Neural progenitor cell (in vitro differentiated cells): Measurements from ENCODE around the gene CTSG. TPM values are rescaled to one million over a fixed set of nuclear protein-coding genes. Genes with fewer than 3 reads are reported as not detected.

Experiments
- DNase-seq: peaks from one replicate; pipeline ENCODE4 v3.0.0-alpha.2; 2016; ENCODE audit warnings: low spot score
- H2AFZ ChIP-seq: fragments of 200-600 bp; sonication (generic); replicated peaks from 2 replicates; pipeline ENCODE4 v1.6.1; 2016; ENCODE audit warnings: antibody characterized with exemption
- H3F3A ChIP-seq: fragments of 200-600 bp; sonication (generic); 2 replicates; pipeline ENCODE4 v1.6.1; 2016; ENCODE audit warnings: antibody characterized with exemption, low read depth
- H3K27ac ChIP-seq: fragments of 200-600 bp; sonication (generic); 2 replicates; pipeline ENCODE4 v1.5.1; 2016; ENCODE audit warnings: mild to moderate bottlenecking
- H3K27me3 ChIP-seq: fragments of 200-600 bp; sonication (generic); 2 replicates; pipeline ENCODE4 v1.6.1; 2016; ENCODE audit warnings: mild to moderate bottlenecking, moderate library complexity
- H3K36me3 ChIP-seq: fragments of 200-600 bp; sonication (generic); 2 replicates; pipeline ENCODE4 v1.5.1; 2016
- H3K4me1 ChIP-seq: fragments of 200-600 bp; sonication (generic); 2 replicates; pipeline ENCODE4 v1.6.1; 2016; ENCODE audit warnings: mixed run types
- H3K4me2 ChIP-seq: fragments of 200-600 bp; sonication (generic); 2 replicates; pipeline ENCODE4 v1.6.1; 2016
- H3K4me3 ChIP-seq: fragments of 200-600 bp; sonication (generic); 2 replicates; pipeline ENCODE4 v1.5.1; 2016
- H3K79me2 ChIP-seq: fragments of 200-600 bp; sonication (generic); 2 replicates; pipeline ENCODE4 v1.6.1; 2016; ENCODE audit warnings: low read depth
- H3K9ac ChIP-seq: fragments of 200-600 bp; sonication (generic); 2 replicates; pipeline ENCODE4 v1.6.1; 2016
- H3K9me3 ChIP-seq: fragments of 200-600 bp; sonication (generic); 2 replicates; pipeline ENCODE4 v1.5.1; 2016; ENCODE audit warnings: low read depth
- H4K20me1 ChIP-seq: fragments of 200-600 bp; sonication (generic); 2 replicates; pipeline ENCODE4 v1.6.1; 2016; ENCODE audit warnings: low read depth
- H3K27ac Mint-ChIP-seq: 3 replicates; pipeline ENCODE4 v1.8.0; 2021; ENCODE audit warnings: mixed read lengths
- H3K27me3 Mint-ChIP-seq: 2 replicates; pipeline ENCODE4 v1.8.0; 2022; ENCODE audit warnings: low read depth, mild to moderate bottlenecking, inconsistent platforms, moderate library complexity, mixed read lengths; ENCODE audit not compliant: insufficient read depth
- H3K36me3 Mint-ChIP-seq: 3 replicates; pipeline ENCODE4 v1.8.0; 2021; ENCODE audit warnings: mixed read lengths
- H3K4me1 Mint-ChIP-seq: 3 replicates; pipeline ENCODE4 v1.8.0; 2021; ENCODE audit warnings: mixed read lengths
- H3K4me3 Mint-ChIP-seq: 3 replicates; pipeline ENCODE4 v1.8.0; 2021; ENCODE audit warnings: mild to moderate bottlenecking, moderate library complexity, mixed read lengths
- H3K9me3 Mint-ChIP-seq: 3 replicates; pipeline ENCODE4 v1.8.0; 2020; ENCODE audit warnings: mixed read lengths
- EZH2 ChIP-seq: fragments of 200-600 bp; sonication (generic); IDR thresholded peaks from 2 replicates; pipeline ENCODE4 v1.6.1; 2017; ENCODE audit warnings: antibody characterized with exemption, mild to moderate bottlenecking, moderate library complexity
- EZH2phosphoT487 ChIP-seq: fragments of 200-600 bp; sonication (generic); IDR thresholded peaks from 2 replicates; pipeline ENCODE4 v1.6.1; 2017; ENCODE audit warnings: antibody characterized with exemption
- total RNA-seq: library from RNA; depleted of rRNA; stranded (reverse); fragments of >200 nt; gene quantifications from 2 replicates; pipeline ENCODE4 v1.2.3, GENCODE V29; 2015; ENCODE audit warnings: low replicate concordance
- TF ChIP-seq, protein P1 (sequence below): fragments of 200-600 bp; sonication (generic); IDR thresholded peaks from 2 replicates; pipeline ENCODE4 v1.5.1; 2017; ENCODE audit warnings: antibody characterized with exemption, mild to moderate bottlenecking

The CTSG gene
- total RNA-seq, 1 donor from 2014 or later = not detected

GRCh38 chr14:24578558-24578957 lies 2.5 kb upstream of the CTSG start:
- H3F3A ChIP-seq = no peaks in the 10 kb centered on the region
- Mint-ChIP-seq H3K36me3 (no peaks in the 10 kb centered on the region), H3K27me3 (no peaks in the 10 kb centered on the region), H3K4me3 (no peak overlapping the region), H3K9me3 (peaks cover 2% of the 10 kb centered on the region), H3K27ac (no peak overlapping the region), H3K4me1 (no peaks in the 10 kb centered on the region)
- no peak for DNase-seq
- H3K79me2 ChIP-seq = no peaks in the 10 kb centered on the region
- H3K36me3 ChIP-seq = no peaks in the 10 kb centered on the region
- H4K20me1 ChIP-seq = no peaks in the 10 kb centered on the region
- no peaks in the 10 kb centered on the region for H3K4me1 ChIP-seq
- TF ChIP-seq EZH2phosphoT487 = no peak
- TF ChIP-seq, protein P1, sequence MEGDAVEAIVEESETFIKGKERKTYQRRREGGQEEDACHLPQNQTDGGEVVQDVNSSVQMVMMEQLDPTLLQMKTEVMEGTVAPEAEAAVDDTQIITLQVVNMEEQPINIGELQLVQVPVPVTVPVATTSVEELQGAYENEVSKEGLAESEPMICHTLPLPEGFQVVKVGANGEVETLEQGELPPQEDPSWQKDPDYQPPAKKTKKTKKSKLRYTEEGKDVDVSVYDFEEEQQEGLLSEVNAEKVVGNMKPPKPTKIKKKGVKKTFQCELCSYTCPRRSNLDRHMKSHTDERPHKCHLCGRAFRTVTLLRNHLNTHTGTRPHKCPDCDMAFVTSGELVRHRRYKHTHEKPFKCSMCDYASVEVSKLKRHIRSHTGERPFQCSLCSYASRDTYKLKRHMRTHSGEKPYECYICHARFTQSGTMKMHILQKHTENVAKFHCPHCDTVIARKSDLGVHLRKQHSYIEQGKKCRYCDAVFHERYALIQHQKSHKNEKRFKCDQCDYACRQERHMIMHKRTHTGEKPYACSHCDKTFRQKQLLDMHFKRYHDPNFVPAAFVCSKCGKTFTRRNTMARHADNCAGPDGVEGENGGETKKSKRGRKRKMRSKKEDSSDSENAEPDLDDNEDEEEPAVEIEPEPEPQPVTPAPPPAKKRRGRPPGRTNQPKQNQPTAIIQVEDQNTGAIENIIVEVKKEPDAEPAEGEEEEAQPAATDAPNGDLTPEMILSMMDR = no peak
- H3K27me3 ChIP-seq = no peaks in the 10 kb centered on the region
- H3K9ac ChIP-seq = no peak overlapping the region
- no peak overlapping the region for H3K27ac ChIP-seq
- H3K4me2 ChIP-seq = no peak overlapping the region
- no peak overlapping the region for H3K4me3 ChIP-seq
- H3K9me3 ChIP-seq = peaks cover 13% of the 10 kb centered on the region
- no peak overlapping the region for H2AFZ ChIP-seq

DNA sequence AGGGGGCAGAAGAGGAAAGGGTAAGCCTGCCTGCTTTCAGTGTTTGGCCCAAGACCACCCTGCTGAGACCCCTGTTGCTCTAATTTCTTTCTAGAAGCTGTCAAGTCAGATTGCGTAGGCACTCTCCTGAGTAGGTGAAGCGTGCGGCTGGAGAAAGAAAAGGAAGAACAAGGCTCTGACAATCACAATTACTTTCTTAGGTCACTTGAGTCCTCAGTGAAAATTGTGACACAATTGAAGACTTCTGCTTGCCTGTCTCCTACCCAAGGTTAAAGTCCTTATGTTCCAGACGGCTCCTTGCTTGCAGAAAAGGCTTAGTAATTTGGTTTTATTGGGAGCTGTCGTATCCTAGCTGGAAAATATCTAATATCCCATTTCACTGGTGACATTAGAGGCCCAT lies 721 bp upstream of the CTSG start:
- Histone ChIP-seq H3K4me2 (no peak overlapping the region), H3K36me3 (no peaks in the 10 kb centered on the region), H4K20me1 (no peaks in the 10 kb centered on the region), H3K27ac (no peak overlapping the region), H3K9ac (no peak overlapping the region), H3K27me3 (no peaks in the 10 kb centered on the region), H2AFZ (no peak overlapping the region), H3K4me1 (no peaks in the 10 kb centered on the region), H3F3A (no peaks in the 10 kb centered on the region), H3K79me2 (no peaks in the 10 kb centered on the region), H3K4me3 (no peak overlapping the region), H3K9me3 (peaks cover 13% of the 10 kb centered on the region)
- no peaks in the 10 kb centered on the region for H3K9me3 Mint-ChIP-seq
- no peaks in the 10 kb centered on the region for H3K27me3 Mint-ChIP-seq
- no peak overlapping the region for H3K4me3 Mint-ChIP-seq
- H3K4me1 Mint-ChIP-seq = no peaks in the 10 kb centered on the region
- peak overlapping the region; percentile 35 for H3K27ac Mint-ChIP-seq
- no peaks in the 10 kb centered on the region for H3K36me3 Mint-ChIP-seq
- TF ChIP-seq EZH2 (no peak), EZH2phosphoT487 (no peak)
- TF ChIP-seq, protein P1 = no peak
- no peak for DNase-seq

DNA sequence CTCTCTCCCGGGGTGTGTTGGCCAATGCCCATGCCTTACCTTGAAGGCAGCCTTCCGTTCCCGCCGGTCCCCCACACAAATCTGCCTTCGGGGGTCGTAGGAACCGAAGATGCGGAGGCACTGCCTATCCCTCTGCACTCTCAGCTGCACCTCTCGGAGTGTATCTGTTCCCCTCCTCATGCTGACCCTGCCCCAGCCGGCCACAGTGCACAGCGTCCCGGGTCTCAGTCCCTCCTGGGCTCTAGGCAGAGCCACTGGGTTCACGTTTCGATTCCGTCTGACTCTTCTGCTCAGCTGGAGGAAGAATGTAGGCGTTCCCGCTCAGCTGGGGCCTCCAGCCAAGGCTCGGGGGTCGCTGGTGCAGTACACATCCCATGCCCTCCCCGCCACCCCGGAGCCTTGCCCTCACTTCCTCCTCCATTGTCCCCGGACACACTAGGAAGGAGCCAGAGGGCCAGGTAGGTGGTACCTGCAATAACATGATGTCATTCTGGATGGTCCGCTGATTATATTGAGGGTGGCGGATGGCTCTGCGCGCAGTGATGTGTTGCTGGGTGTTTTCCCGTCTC lies 1.8 kb downstream of the CTSG start:
- H4K20me1 ChIP-seq = no peaks in the 10 kb centered on the region
- Mint-ChIP-seq H3K4me3 (no peak overlapping the region), H3K27ac (no peak overlapping the region), H3K36me3 (no peaks in the 10 kb centered on the region), H3K4me1 (no peaks in the 10 kb centered on the region), H3K27me3 (peaks cover 2% of the 10 kb centered on the region), H3K9me3 (no peaks in the 10 kb centered on the region)
- no peaks in the 10 kb centered on the region for H3K4me1 ChIP-seq
- no peaks in the 10 kb centered on the region for H3F3A ChIP-seq
- no peaks in the 10 kb centered on the region for H3K27me3 ChIP-seq
- H2AFZ ChIP-seq = no peak overlapping the region
- no peak overlapping the region for H3K4me3 ChIP-seq
- peaks cover 7% of the 10 kb centered on the region for H3K9me3 ChIP-seq
- no peak overlapping the region for H3K4me2 ChIP-seq
- H3K27ac ChIP-seq = no peak overlapping the region
- TF ChIP-seq EZH2 = no peak
- no peak for TF ChIP-seq EZH2phosphoT487
- TF ChIP-seq, protein P1 = no peak
- DNase-seq = no peak
- H3K36me3 ChIP-seq = no peaks in the 10 kb centered on the region
- H3K79me2 ChIP-seq = no peaks in the 10 kb centered on the region
- no peak overlapping the region for H3K9ac ChIP-seq
